GM12878 (cell line): ENCODE data around the gene AKAP8. TPM values are rescaled to one million over a fixed set of nuclear protein-coding genes. Genes with fewer than 3 reads are reported as not detected.

Source experiments
- ATF3 ChIP-seq: IDR thresholded peaks from 2 replicates; pipeline ENCODE4 v1.6.1; 2011; ENCODE audit warnings: low read depth, mild to moderate bottlenecking, low read length, moderate library complexity, borderline replicate concordance; ENCODE audit errors: extremely low read depth
- EED ChIP-seq: sonication (generic); IDR thresholded peaks from 2 replicates; pipeline ENCODE4 v1.6.1; 2016; ENCODE audit warnings: antibody characterized with exemption, low read depth
- FOS ChIP-seq: IDR thresholded peaks from 3 replicates; pipeline ENCODE4 v1.6.1; 2011; ENCODE audit warnings: borderline replicate concordance; ENCODE audit not compliant: insufficient read length; ENCODE audit errors: extremely low read depth
- RAD51 ChIP-seq: fragments of 450-650 bp; IDR thresholded peaks from 2 replicates; pipeline ENCODE4 v1.6.1; 2016; ENCODE audit warnings: moderate library complexity, mild to moderate bottlenecking, inconsistent platforms
- RBBP5 ChIP-seq: fragments of 200-600 bp; sonication (generic); conservative IDR thresholded peaks from 2 replicates; pipeline ENCODE4 v1.6.1; 2016
- STAT3 ChIP-seq: IDR thresholded peaks from 2 replicates; pipeline ENCODE4 v1.6.1; 2011; ENCODE audit warnings: low read depth, low read length, improper control_type of control experiment
- ZBED1 ChIP-seq: IDR thresholded peaks from 2 replicates; pipeline ENCODE4 v1.6.1; 2016; ENCODE audit warnings: borderline replicate concordance
- ZBTB33 ChIP-seq: fragments of 450-650 bp; IDR thresholded peaks from 2 replicates; pipeline ENCODE4 v1.6.1; 2017; ENCODE audit warnings: mild to moderate bottlenecking
- ZNF687 ChIP-seq: fragments of 450-650 bp; IDR thresholded peaks from 2 replicates; pipeline ENCODE4 v1.6.1; 2017; ENCODE audit warnings: mild to moderate bottlenecking, moderate library complexity
- polyA plus RNA-seq, 11 experiments: library from polyadenylated mRNA; depleted of rRNA in 4 of 11; unstranded in 6 of 11; stranded (reverse) in 5 of 11; fragments of >200 nt; fragmentation: Nextera tagmentation in 4 of 11; fragmentation: Illumina TruSeq in 1 of 11; extraction: Ambion mirVana in 4 of 11; extraction: Trizol in 1 of 11; gene quantifications; 1 replicate in 1 of 11; 2 replicates in 10 of 11; pipeline versions ENCODE4 v1.2.1 to v1.2.3, GENCODE V29; 2011 to 2016; ENCODE audit warnings: inconsistent platforms in 2 of 11, missing spikeins in 2 of 11, low read depth in 1 of 11
- total RNA-seq, 4 experiments: library from RNA; depleted of rRNA in 3 of 4; stranded (reverse); fragments of >200 nt in 3 of 4; fragmentation: Illumina TruSeq in 1 of 4; extraction: Trizol in 1 of 4; gene quantifications; 2 replicates each; pipeline versions ENCODE4 v1.2.1 to v1.2.3, GENCODE V29; 2013 to 2021

Gene AKAP8
- total and polyA plus RNA-seq, 10 of the 15 experiments (the other 5 are each of a cell fraction or from before 2014, with no cell fraction given), result 5.3 to 57.7 (median 20.6) TPM

GRCh38 chr19:15358918-15359317 lies 20.7 kb downstream of the AKAP8 start (continued):
- no peak for TF ChIP-seq ZBED1
- TF ChIP-seq RAD51, result no peak
- no peak for TF ChIP-seq ATF3
- TF ChIP-seq STAT3, result no peak
- TF ChIP-seq FOS, result no peak
- no peak for TF ChIP-seq ZNF687
- TF ChIP-seq EED, result no peak
- no peak for TF ChIP-seq ZBTB33
- TF ChIP-seq RBBP5, result no peak
